HL-60 (cell line): ENCODE results near the gene SENP7.

Experiments
- DNase-seq, 2 experiments: peaks; one replicate each; pipeline ENCODE4 v3.0.0-alpha.2; 2010 to 2020; ENCODE audit warnings: low read depth in 1 of 2, low spot score in 1 of 2
- H3K27ac ChIP-seq: fragments of 250-450 bp; sonication (Bioruptor Pico); replicated peaks from 2 replicates; pipeline ENCODE4 v1.5.1; 2020; ENCODE audit warnings: mild to moderate bottlenecking, moderate library complexity
- H3K27me3 ChIP-seq: fragments of 250-450 bp; sonication (Bioruptor Pico); 2 replicates; pipeline ENCODE4 v1.5.1; 2021; ENCODE audit warnings: mild to moderate bottlenecking, moderate library complexity; ENCODE audit not compliant: insufficient read depth, poor library complexity, severe bottlenecking
- H3K4me3 ChIP-seq: replicated peaks from 2 replicates; pipeline ENCODE4 v1.5.1; 2011; ENCODE audit warnings: mild to moderate bottlenecking, control low read depth, low read length; ENCODE audit not compliant: insufficient read depth
- CTCF ChIP-seq: IDR thresholded peaks from one replicate; pipeline ENCODE4 v1.5.1; 2011; ENCODE audit warnings: low read length, control low read depth, inconsistent platforms; ENCODE audit not compliant: insufficient read depth
- GABPA ChIP-seq: IDR thresholded peaks from 2 replicates; pipeline ENCODE4 v1.6.1; 2012; ENCODE audit warnings: low read depth
- POLR2AphosphoS5 ChIP-seq: IDR thresholded peaks from 2 replicates; pipeline ENCODE4 v1.6.1; 2012; ENCODE audit warnings: low read depth
- REST ChIP-seq: IDR thresholded peaks from 2 replicates; pipeline ENCODE4 v1.6.1; 2012; ENCODE audit warnings: low read depth; ENCODE audit not compliant: insufficient replicate concordance
- SPI1 ChIP-seq: IDR thresholded peaks from 2 replicates; pipeline ENCODE4 v1.6.1; 2012; ENCODE audit warnings: low read depth, mild to moderate bottlenecking, borderline replicate concordance

Gene SENP7

GRCh38 chr3:101379658-101380376, 133.2 kb downstream of the SENP7 start:
- no peak overlapping the region for H3K27ac ChIP-seq
- no peaks in the 10 kb centered on the region for H3K27me3 ChIP-seq
- peak; percentile 15; the same call in 1 of the 2 replicates for TF ChIP-seq SPI1
- TF ChIP-seq POLR2AphosphoS5, result no peak
- DNase-seq, result no peak
- no peak overlapping the region for H3K4me3 ChIP-seq

- no peak for DNase-seq
- Histone ChIP-seq H3K4me3 (no peak overlapping the region), H3K27ac (no peak overlapping the region), H3K27me3 (no peaks in the 10 kb centered on the region)
- TF ChIP-seq CTCF (no peak), SPI1 (no peak), POLR2AphosphoS5 (no peak), REST (no peak), GABPA (no peak)
These were observed 135.2 kb downstream of the SENP7 start for GRCh38 chr3:101377796-101378195.

GRCh38 chr3:101377209-101377608, 135.8 kb downstream of the SENP7 start:
- H3K4me3 ChIP-seq, result no peak overlapping the region
- H3K27ac ChIP-seq, result no peak overlapping the region
- no peak for DNase-seq
- H3K27me3 ChIP-seq, result no peaks in the 10 kb centered on the region
- TF ChIP-seq POLR2AphosphoS5, result no peak
- no peak for TF ChIP-seq SPI1
- TF ChIP-seq REST, result no peak
- no peak for TF ChIP-seq GABPA
- no peak for TF ChIP-seq CTCF

- no peak overlapping the region for H3K27ac ChIP-seq
- H3K27me3 ChIP-seq, result no peaks in the 10 kb centered on the region
- no peak overlapping the region for H3K4me3 ChIP-seq
- no peak for TF ChIP-seq POLR2AphosphoS5
- TF ChIP-seq REST, result no peak
- TF ChIP-seq SPI1, result no peak
- no peak for TF ChIP-seq GABPA
- TF ChIP-seq CTCF, result no peak
- DNase-seq, result no peak
These were observed 137.4 kb downstream of the SENP7 start for GRCh38 chr3:101375586-101375985.
